Neural progenitor cell (in vitro differentiated cells): ENCODE measurements around the gene ANK3. TPM values are rescaled to one million over a fixed set of nuclear protein-coding genes. Genes with fewer than 3 reads are reported as not detected.

Experiments used
- DNase-seq: peaks from one replicate; pipeline ENCODE4 v3.0.0-alpha.2; 2016; ENCODE audit warnings: low spot score
- H2AFZ ChIP-seq: fragments of 200-600 bp; sonication (generic); replicated peaks from 2 replicates; pipeline ENCODE4 v1.6.1; 2016; ENCODE audit warnings: antibody characterized with exemption
- H3F3A ChIP-seq: fragments of 200-600 bp; sonication (generic); 2 replicates; pipeline ENCODE4 v1.6.1; 2016; ENCODE audit warnings: antibody characterized with exemption, low read depth
- H3K27ac ChIP-seq: fragments of 200-600 bp; sonication (generic); 2 replicates; pipeline ENCODE4 v1.5.1; 2016; ENCODE audit warnings: mild to moderate bottlenecking
- H3K27me3 ChIP-seq: fragments of 200-600 bp; sonication (generic); 2 replicates; pipeline ENCODE4 v1.6.1; 2016; ENCODE audit warnings: mild to moderate bottlenecking, moderate library complexity
- H3K36me3 ChIP-seq: fragments of 200-600 bp; sonication (generic); 2 replicates; pipeline ENCODE4 v1.5.1; 2016
- H3K4me1 ChIP-seq: fragments of 200-600 bp; sonication (generic); 2 replicates; pipeline ENCODE4 v1.6.1; 2016; ENCODE audit warnings: mixed run types
- H3K4me2 ChIP-seq: fragments of 200-600 bp; sonication (generic); 2 replicates; pipeline ENCODE4 v1.6.1; 2016
- H3K4me3 ChIP-seq: fragments of 200-600 bp; sonication (generic); 2 replicates; pipeline ENCODE4 v1.5.1; 2016
- H3K79me2 ChIP-seq: fragments of 200-600 bp; sonication (generic); 2 replicates; pipeline ENCODE4 v1.6.1; 2016; ENCODE audit warnings: low read depth
- H3K9ac ChIP-seq: fragments of 200-600 bp; sonication (generic); 2 replicates; pipeline ENCODE4 v1.6.1; 2016
- H3K9me3 ChIP-seq: fragments of 200-600 bp; sonication (generic); 2 replicates; pipeline ENCODE4 v1.5.1; 2016; ENCODE audit warnings: low read depth
- H4K20me1 ChIP-seq: fragments of 200-600 bp; sonication (generic); 2 replicates; pipeline ENCODE4 v1.6.1; 2016; ENCODE audit warnings: low read depth
- H3K27ac Mint-ChIP-seq: 3 replicates; pipeline ENCODE4 v1.8.0; 2021; ENCODE audit warnings: mixed read lengths
- H3K27me3 Mint-ChIP-seq: 2 replicates; pipeline ENCODE4 v1.8.0; 2022; ENCODE audit warnings: low read depth, mild to moderate bottlenecking, inconsistent platforms, moderate library complexity, mixed read lengths; ENCODE audit not compliant: insufficient read depth
- H3K36me3 Mint-ChIP-seq: 3 replicates; pipeline ENCODE4 v1.8.0; 2021; ENCODE audit warnings: mixed read lengths
- H3K4me1 Mint-ChIP-seq: 3 replicates; pipeline ENCODE4 v1.8.0; 2021; ENCODE audit warnings: mixed read lengths
- H3K4me3 Mint-ChIP-seq: 3 replicates; pipeline ENCODE4 v1.8.0; 2021; ENCODE audit warnings: mild to moderate bottlenecking, moderate library complexity, mixed read lengths
- H3K9me3 Mint-ChIP-seq: 3 replicates; pipeline ENCODE4 v1.8.0; 2020; ENCODE audit warnings: mixed read lengths
- EZH2 ChIP-seq: fragments of 200-600 bp; sonication (generic); IDR thresholded peaks from 2 replicates; pipeline ENCODE4 v1.6.1; 2017; ENCODE audit warnings: antibody characterized with exemption, mild to moderate bottlenecking, moderate library complexity
- EZH2phosphoT487 ChIP-seq: fragments of 200-600 bp; sonication (generic); IDR thresholded peaks from 2 replicates; pipeline ENCODE4 v1.6.1; 2017; ENCODE audit warnings: antibody characterized with exemption
- total RNA-seq: library from RNA; depleted of rRNA; stranded (reverse); fragments of >200 nt; gene quantifications from 2 replicates; pipeline ENCODE4 v1.2.3, GENCODE V29; 2015; ENCODE audit warnings: low replicate concordance
- TF ChIP-seq, protein P1 (sequence below): fragments of 200-600 bp; sonication (generic); IDR thresholded peaks from 2 replicates; pipeline ENCODE4 v1.5.1; 2017; ENCODE audit warnings: antibody characterized with exemption, mild to moderate bottlenecking

ANK3 gene
- total RNA-seq, 1 donor from 2014 or later = 54.1 TPM

DNA sequence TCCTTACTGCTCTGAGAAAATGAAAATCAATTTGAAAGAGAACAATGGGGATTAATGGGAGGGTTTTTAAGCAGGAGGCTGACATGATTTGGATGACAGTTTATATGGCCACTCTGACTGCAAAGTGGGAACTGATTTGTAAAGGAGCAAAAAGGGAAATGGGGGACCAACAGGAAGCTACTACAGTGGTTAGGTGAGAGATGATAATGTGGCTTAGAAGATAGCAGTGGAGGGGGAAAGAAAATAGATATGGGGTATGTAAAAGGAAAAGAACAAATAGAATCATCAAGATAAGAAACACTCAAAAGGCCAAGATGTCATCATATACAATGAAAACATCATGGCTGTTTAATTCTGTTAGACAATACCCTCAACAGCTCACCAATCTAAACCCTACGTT is 177.5 kb downstream of the ANK3 start:
- Mint-ChIP-seq H3K36me3 (no peaks in the 10 kb centered on the region), H3K4me3 (no peak overlapping the region), H3K27ac (no peak overlapping the region), H3K27me3 (no peaks in the 10 kb centered on the region), H3K4me1 (no peaks in the 10 kb centered on the region), H3K9me3 (no peaks in the 10 kb centered on the region)
- Histone ChIP-seq H3K36me3 (no peaks in the 10 kb centered on the region), H3K9ac (no peak overlapping the region), H3K4me3 (no peak overlapping the region), H3K27me3 (no peaks in the 10 kb centered on the region), H2AFZ (no peak overlapping the region), H3K9me3 (no peaks in the 10 kb centered on the region), H3K27ac (no peak overlapping the region), H3K79me2 (no peaks in the 10 kb centered on the region), H3K4me1 (no peaks in the 10 kb centered on the region), H4K20me1 (no peaks in the 10 kb centered on the region), H3F3A (no peaks in the 10 kb centered on the region), H3K4me2 (no peak overlapping the region)
- TF ChIP-seq EZH2phosphoT487 (no peak), EZH2 (no peak)
- TF ChIP-seq, protein P1, sequence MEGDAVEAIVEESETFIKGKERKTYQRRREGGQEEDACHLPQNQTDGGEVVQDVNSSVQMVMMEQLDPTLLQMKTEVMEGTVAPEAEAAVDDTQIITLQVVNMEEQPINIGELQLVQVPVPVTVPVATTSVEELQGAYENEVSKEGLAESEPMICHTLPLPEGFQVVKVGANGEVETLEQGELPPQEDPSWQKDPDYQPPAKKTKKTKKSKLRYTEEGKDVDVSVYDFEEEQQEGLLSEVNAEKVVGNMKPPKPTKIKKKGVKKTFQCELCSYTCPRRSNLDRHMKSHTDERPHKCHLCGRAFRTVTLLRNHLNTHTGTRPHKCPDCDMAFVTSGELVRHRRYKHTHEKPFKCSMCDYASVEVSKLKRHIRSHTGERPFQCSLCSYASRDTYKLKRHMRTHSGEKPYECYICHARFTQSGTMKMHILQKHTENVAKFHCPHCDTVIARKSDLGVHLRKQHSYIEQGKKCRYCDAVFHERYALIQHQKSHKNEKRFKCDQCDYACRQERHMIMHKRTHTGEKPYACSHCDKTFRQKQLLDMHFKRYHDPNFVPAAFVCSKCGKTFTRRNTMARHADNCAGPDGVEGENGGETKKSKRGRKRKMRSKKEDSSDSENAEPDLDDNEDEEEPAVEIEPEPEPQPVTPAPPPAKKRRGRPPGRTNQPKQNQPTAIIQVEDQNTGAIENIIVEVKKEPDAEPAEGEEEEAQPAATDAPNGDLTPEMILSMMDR = no peak
- no peak for DNase-seq

DNA sequence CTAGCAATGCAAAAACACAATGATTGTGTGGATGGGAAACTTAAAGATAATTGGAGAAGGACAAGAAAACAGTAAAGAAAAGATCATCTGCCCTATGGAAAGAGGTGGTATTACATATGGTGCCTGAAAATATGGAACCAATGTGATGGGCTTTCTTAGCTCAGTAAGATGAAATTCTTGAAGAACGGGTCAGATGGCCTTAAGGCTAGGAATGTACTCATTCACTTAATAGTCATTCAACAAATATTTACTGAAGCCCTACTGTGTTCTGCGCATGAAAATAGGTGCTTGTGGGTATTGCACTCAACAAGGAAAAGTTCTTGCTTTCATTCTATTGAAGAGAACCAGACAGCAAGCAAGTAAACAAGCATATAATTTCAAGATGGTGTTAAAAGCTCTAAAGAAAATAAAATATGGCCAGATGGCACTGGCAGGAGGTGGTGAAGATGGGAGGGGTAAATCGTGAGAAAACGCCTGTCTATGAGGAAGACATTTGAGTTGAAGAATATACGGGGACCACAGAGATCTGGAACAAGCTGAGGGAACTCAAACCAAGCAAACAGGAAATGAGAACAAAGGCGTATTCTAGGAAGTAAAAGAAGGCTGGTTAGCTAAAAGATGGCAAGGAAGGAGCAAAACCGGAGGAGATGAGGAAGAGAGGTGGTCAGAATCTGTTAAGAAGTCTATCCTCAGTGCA is 179.7 kb downstream of the ANK3 start:
- H3K27ac Mint-ChIP-seq = no peak overlapping the region
- Histone ChIP-seq H4K20me1 (no peaks in the 10 kb centered on the region), H3K36me3 (no peaks in the 10 kb centered on the region), H3K79me2 (no peaks in the 10 kb centered on the region), H3K4me3 (no peak overlapping the region), H3K9me3 (no peaks in the 10 kb centered on the region), H2AFZ (no peak overlapping the region), H3K9ac (no peak overlapping the region), H3F3A (no peaks in the 10 kb centered on the region), H3K4me1 (no peaks in the 10 kb centered on the region), H3K27me3 (no peaks in the 10 kb centered on the region), H3K27ac (no peak overlapping the region), H3K4me2 (no peak overlapping the region)
- no peak for DNase-seq
- H3K4me1 Mint-ChIP-seq = no peaks in the 10 kb centered on the region
- H3K36me3 Mint-ChIP-seq = no peaks in the 10 kb centered on the region
- no peaks in the 10 kb centered on the region for H3K27me3 Mint-ChIP-seq
- TF ChIP-seq EZH2phosphoT487 (no peak), EZH2 (no peak)
- TF ChIP-seq, protein P1 = no peak
- no peak overlapping the region for H3K4me3 Mint-ChIP-seq
- H3K9me3 Mint-ChIP-seq = no peaks in the 10 kb centered on the region

DNA sequence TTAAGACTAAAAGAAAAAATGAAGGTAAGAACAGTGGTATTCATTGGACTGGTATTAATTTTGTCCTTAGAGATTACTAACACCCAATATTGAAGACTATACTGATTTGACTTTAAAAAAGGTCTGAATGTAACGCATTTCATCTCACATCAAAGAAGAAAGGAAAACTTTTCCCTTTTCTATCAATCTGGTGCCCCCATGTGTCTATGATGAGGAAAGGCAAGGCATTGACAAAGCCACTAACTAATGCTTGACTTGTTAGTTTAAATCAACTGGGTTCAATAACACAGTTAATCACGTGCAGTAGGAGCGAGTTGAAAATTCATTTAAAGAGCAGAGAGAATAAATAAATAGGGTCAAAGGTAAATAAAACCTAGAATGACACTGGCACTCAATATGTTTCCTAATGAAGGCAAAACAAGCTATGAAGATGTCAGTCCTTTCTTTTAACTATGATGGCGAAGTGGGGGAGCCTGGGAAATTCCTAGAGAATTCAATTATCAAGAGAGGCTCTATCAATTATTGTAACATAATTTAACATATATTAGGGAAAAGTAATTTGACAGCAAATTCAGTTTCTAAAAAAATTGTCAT is 180.9 kb downstream of the ANK3 start:
- no peak overlapping the region for H3K27ac Mint-ChIP-seq
- Histone ChIP-seq H4K20me1 (no peaks in the 10 kb centered on the region), H3K9ac (no peak overlapping the region), H3F3A (no peaks in the 10 kb centered on the region), H2AFZ (peak overlapping the region; percentile 9), H3K27ac (no peak overlapping the region), H3K4me1 (no peaks in the 10 kb centered on the region), H3K9me3 (no peaks in the 10 kb centered on the region), H3K27me3 (no peaks in the 10 kb centered on the region), H3K79me2 (no peaks in the 10 kb centered on the region), H3K36me3 (no peaks in the 10 kb centered on the region), H3K4me2 (no peak overlapping the region), H3K4me3 (no peak overlapping the region)
- DNase-seq = peak; percentile 71
- H3K27me3 Mint-ChIP-seq = no peaks in the 10 kb centered on the region
- H3K4me3 Mint-ChIP-seq = no peak overlapping the region
- no peaks in the 10 kb centered on the region for H3K9me3 Mint-ChIP-seq
- no peaks in the 10 kb centered on the region for H3K36me3 Mint-ChIP-seq
- TF ChIP-seq, protein P1 = peak; percentile 84
- TF ChIP-seq EZH2phosphoT487 = no peak
- no peaks in the 10 kb centered on the region for H3K4me1 Mint-ChIP-seq
